DLD1 (cell line): ENCODE measurements around the gene AP2S1.
"Not testable (repeated sequence)": the region's sequence is repeated elsewhere in the genome, so short reads cannot be mapped to it uniquely, and the experiment has no call there.

Experiments
- in situ Hi-C: cut with HindIII; loops from 2 replicates; pipeline ENCODE4 v1.10.0; 2017; ENCODE audit warnings: low sequenced_read_pairs

AP2S1 gene

GRCh38 chr19:46812977-46813838 lies 37.4 kb downstream of the AP2S1 start:
- in situ Hi-C loops, result no loop called here

- in situ Hi-C loops, result no loop called here
Observed at GRCh38 chr19:46809534-46810272, 40.9 kb downstream of the AP2S1 start.

GRCh38 chr19:46806656-46807055 lies 44.0 kb downstream of the AP2S1 start:
- in situ Hi-C loops, result no loop called here

GRCh38 chr19:46804432-46804831 lies 46.2 kb downstream of the AP2S1 start:
- in situ Hi-C loops, result not testable (repeated sequence)

GRCh38 chr19:46803555-46803954 lies 47.1 kb downstream of the AP2S1 start:
- in situ Hi-C loops, result no loop called here

- in situ Hi-C loops, result no loop called here
Observed at GRCh38 chr19:46802152-46802551, 48.5 kb downstream of the AP2S1 start.

GRCh38 chr19:46798713-46799112 lies 51.9 kb downstream of the AP2S1 start:
- in situ Hi-C loops, result no loop called here

- in situ Hi-C loops, result no loop called here
Observed at GRCh38 chr19:46797881-46798280, 52.8 kb downstream of the AP2S1 start.

GRCh38 chr19:46791944-46792343 lies 58.7 kb downstream of the AP2S1 start:
- in situ Hi-C loops, result no loop called here

- in situ Hi-C loops, result no loop called here
Observed at GRCh38 chr19:46789371-46789770, 61.3 kb downstream of the AP2S1 start.

GRCh38 chr19:46788968-46789338 lies 61.7 kb downstream of the AP2S1 start:
- in situ Hi-C loops, result no loop called here

- in situ Hi-C loops, result no loop called here
Observed at GRCh38 chr19:46788262-46788967, 62.2 kb downstream of the AP2S1 start, which contains the start of gene SLC1A5. SLC1A5 (minus strand) TSS chr19:46788594; CDS start chr19:46787965, 629 bp downstream.
